Breast epithelium (tissue), 3 donors: ENCODE data around the gene AIFM1.

Source experiments
- POLR2A ChIP-seq: fragments of 450-650 bp; IDR thresholded peaks from one replicate; pipeline ENCODE4 v1.6.1; 2016; ENCODE audit warnings: antibody characterized with exemption, mild to moderate bottlenecking, moderate library complexity
- POLR2AphosphoS5 ChIP-seq, 3 donors: sonication (generic); formaldehyde crosslinking; IDR thresholded peaks; one replicate each; pipeline ENCODE4 v1.6.1; 2017; ENCODE audit warnings: antibody characterized with exemption in 3 of 3
- TF ChIP-seq, protein P1 (sequence below), 3 donors: fragments of 450-650 bp; IDR thresholded peaks; one replicate each; pipeline ENCODE4 v1.5.1; 2016 to 2017; ENCODE audit warnings: antibody characterized with exemption in 3 of 3, mild to moderate bottlenecking in 3 of 3, moderate library complexity in 3 of 3

DNA sequence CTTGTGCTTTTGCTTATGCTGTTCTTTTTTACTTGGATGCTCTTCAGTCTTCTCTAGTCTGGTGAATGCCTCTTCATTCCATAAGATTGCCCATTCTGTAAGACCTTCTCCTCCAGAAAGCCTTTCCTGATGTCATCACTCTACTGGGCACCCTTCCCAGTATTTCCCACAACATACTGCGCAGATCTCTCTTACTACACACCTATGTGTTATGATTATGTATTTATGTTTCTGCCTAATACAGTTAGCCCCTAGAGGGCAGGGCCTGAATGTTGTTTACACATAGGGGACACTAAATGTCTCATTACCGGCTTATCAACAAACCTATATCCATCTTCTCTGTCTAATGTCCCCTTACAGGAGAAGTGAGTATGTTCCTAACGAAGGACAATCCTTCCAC is 21.1 kb downstream of the AIFM1 start:
- TF ChIP-seq, protein P1, sequence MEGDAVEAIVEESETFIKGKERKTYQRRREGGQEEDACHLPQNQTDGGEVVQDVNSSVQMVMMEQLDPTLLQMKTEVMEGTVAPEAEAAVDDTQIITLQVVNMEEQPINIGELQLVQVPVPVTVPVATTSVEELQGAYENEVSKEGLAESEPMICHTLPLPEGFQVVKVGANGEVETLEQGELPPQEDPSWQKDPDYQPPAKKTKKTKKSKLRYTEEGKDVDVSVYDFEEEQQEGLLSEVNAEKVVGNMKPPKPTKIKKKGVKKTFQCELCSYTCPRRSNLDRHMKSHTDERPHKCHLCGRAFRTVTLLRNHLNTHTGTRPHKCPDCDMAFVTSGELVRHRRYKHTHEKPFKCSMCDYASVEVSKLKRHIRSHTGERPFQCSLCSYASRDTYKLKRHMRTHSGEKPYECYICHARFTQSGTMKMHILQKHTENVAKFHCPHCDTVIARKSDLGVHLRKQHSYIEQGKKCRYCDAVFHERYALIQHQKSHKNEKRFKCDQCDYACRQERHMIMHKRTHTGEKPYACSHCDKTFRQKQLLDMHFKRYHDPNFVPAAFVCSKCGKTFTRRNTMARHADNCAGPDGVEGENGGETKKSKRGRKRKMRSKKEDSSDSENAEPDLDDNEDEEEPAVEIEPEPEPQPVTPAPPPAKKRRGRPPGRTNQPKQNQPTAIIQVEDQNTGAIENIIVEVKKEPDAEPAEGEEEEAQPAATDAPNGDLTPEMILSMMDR (IDR thresholded peaks at IDR 0.05) = no peak
- TF ChIP-seq POLR2A (no peak), POLR2AphosphoS5 (IDR thresholded peaks at IDR 0.05) (no peak)
